Glutamatergic neuron (in vitro differentiated cells): ENCODE measurements around the gene MCM6. TPM values are rescaled to one million over a fixed set of nuclear protein-coding genes. Genes with fewer than 3 reads are reported as not detected.

ENCODE experiments used
- DNase-seq: peaks from one replicate; pipeline ENCODE4 v3.0.0; 2022
- H3K27ac Mint-ChIP-seq: one replicate; pipeline ENCODE4 v1.8.0; 2020; ENCODE audit warnings: mild to moderate bottlenecking, mixed read lengths, inconsistent platforms; ENCODE audit not compliant: unreplicated experiment
- H3K27me3 Mint-ChIP-seq: one replicate; pipeline ENCODE4 v1.8.0; 2020; ENCODE audit warnings: mild to moderate bottlenecking, moderate library complexity, mixed read lengths, inconsistent platforms; ENCODE audit not compliant: unreplicated experiment
- H3K36me3 Mint-ChIP-seq: one replicate; pipeline ENCODE4 v1.8.0; 2020; ENCODE audit warnings: mild to moderate bottlenecking, mixed read lengths, inconsistent platforms; ENCODE audit not compliant: unreplicated experiment
- H3K4me1 Mint-ChIP-seq: one replicate; pipeline ENCODE4 v1.8.0; 2020; ENCODE audit warnings: mild to moderate bottlenecking, low read depth, mixed read lengths, inconsistent platforms; ENCODE audit not compliant: unreplicated experiment
- H3K4me3 Mint-ChIP-seq: one replicate; pipeline ENCODE4 v1.8.0; 2020; ENCODE audit warnings: mild to moderate bottlenecking, mixed read lengths, inconsistent platforms; ENCODE audit not compliant: unreplicated experiment
- H3K9me3 Mint-ChIP-seq: one replicate; pipeline ENCODE4 v1.8.0; 2020; ENCODE audit warnings: mild to moderate bottlenecking, moderate library complexity, mixed read lengths, inconsistent platforms; ENCODE audit not compliant: unreplicated experiment
- CTCF ChIP-seq: fragments of 200-600 bp; sonication (generic); IDR thresholded peaks from one replicate; pipeline ENCODE4 v1.5.0; 2021; ENCODE audit not compliant: partially characterized antibody, unreplicated experiment
- total RNA-seq: library from RNA; stranded (reverse); fragmentation: NEBNext Ultra II Directional; extraction: Animal tissue kit (Norgen Biotek cat#: 25700); gene quantifications from one replicate; pipeline ENCODE4 v1.2.1, GENCODE V29; 2021; ENCODE audit not compliant: unreplicated experiment

The MCM6 gene
- total RNA-seq, 1 donor from 2014 or later = 11.7 TPM

GRCh38 chr2:135870571-135870970 lies 5.7 kb downstream of the MCM6 start:
- no peak overlapping the region for H3K4me3 Mint-ChIP-seq
- peaks cover 8% of the 10 kb centered on the region for H3K4me1 Mint-ChIP-seq
- no peak for DNase-seq
- peaks cover 3% of the 10 kb centered on the region for H3K36me3 Mint-ChIP-seq
- H3K27ac Mint-ChIP-seq = no peak overlapping the region
- H3K9me3 Mint-ChIP-seq = peaks cover 3% of the 10 kb centered on the region
- no peak for TF ChIP-seq CTCF
- H3K27me3 Mint-ChIP-seq = peaks cover 4% of the 10 kb centered on the region

GRCh38 chr2:135863233-135863632 lies 13.0 kb downstream of the MCM6 start:
- Mint-ChIP-seq H3K36me3 (no peaks in the 10 kb centered on the region), H3K27ac (no peak overlapping the region), H3K27me3 (peaks cover 2% of the 10 kb centered on the region), H3K4me3 (no peak overlapping the region), H3K4me1 (no peaks in the 10 kb centered on the region), H3K9me3 (no peaks in the 10 kb centered on the region)
- DNase-seq = no peak
- no peak for TF ChIP-seq CTCF

- no peaks in the 10 kb centered on the region for H3K36me3 Mint-ChIP-seq
- no peak for DNase-seq
- no peak overlapping the region for H3K27ac Mint-ChIP-seq
- no peaks in the 10 kb centered on the region for H3K9me3 Mint-ChIP-seq
- no peak for TF ChIP-seq CTCF
- peaks cover 2% of the 10 kb centered on the region for H3K27me3 Mint-ChIP-seq
- H3K4me1 Mint-ChIP-seq = no peaks in the 10 kb centered on the region
- no peak overlapping the region for H3K4me3 Mint-ChIP-seq
Observed at GRCh38 chr2:135862718-135863117, 13.5 kb downstream of the MCM6 start.

GRCh38 chr2:135853401-135853800 lies 22.8 kb downstream of the MCM6 start:
- H3K27me3 Mint-ChIP-seq = no peaks in the 10 kb centered on the region
- no peaks in the 10 kb centered on the region for H3K4me1 Mint-ChIP-seq
- DNase-seq = no peak
- H3K36me3 Mint-ChIP-seq = no peaks in the 10 kb centered on the region
- no peak overlapping the region for H3K4me3 Mint-ChIP-seq
- no peak for TF ChIP-seq CTCF
- no peak overlapping the region for H3K27ac Mint-ChIP-seq
- H3K9me3 Mint-ChIP-seq = no peaks in the 10 kb centered on the region

GRCh38 chr2:135851858-135852257 lies 24.4 kb downstream of the MCM6 start:
- H3K36me3 Mint-ChIP-seq = no peaks in the 10 kb centered on the region

More at GRCh38 chr2:135851858-135852257, 24.4 kb downstream of the MCM6 start:
- no peaks in the 10 kb centered on the region for H3K9me3 Mint-ChIP-seq
- H3K27me3 Mint-ChIP-seq = no peaks in the 10 kb centered on the region
- no peak for TF ChIP-seq CTCF
- no peak overlapping the region for H3K27ac Mint-ChIP-seq
- H3K4me1 Mint-ChIP-seq = no peaks in the 10 kb centered on the region
- no peak for DNase-seq
- H3K4me3 Mint-ChIP-seq = no peak overlapping the region
